Measurements from ENCODE around the gene KIAA2012.

The KIAA2012 gene

DNA sequence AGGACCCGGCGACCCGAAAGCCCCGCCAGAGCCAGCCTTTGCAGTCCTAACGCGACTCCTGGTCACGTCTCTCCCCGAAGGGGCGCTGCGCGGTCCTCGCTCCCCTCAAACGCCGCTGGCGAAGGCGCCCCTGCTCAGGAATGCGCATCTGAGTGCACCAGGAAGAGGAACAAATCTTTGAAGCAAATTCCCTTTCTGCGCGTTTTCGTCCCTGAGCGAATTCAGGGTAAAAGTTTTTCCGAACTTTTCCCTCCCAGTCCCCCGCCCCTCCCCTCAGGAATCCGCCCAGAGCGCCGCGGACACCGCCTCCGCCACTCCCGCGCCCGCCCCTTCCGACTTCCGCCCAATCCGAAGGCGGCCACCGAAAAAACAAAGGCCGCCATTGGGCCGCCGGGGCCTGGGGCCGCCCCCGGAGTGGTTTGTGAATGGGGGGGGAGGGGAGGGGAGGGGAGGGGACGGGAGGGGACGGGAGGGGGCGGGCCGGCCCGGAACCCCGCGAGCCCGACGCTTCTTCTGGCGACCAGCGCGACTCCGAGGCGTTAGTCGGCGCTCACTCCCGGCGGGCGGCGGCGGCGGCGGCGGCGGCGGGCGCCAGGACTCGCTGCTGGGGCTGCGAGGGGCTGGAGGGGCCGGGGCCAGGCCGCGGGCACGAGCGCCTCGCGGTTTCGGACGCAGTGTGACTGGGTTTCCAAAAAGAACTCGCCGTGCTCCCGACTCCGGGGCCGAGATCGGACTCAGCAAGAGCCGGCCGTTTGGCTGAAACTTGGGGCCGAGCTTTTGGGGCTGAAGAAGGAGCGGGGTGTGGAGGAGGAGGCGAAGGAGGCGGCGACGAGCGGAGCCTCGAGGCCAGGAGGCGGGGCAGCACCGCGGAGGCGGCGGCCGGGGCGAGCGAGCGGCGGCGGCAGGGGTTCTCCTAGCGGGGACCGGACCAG is 39.5 kb upstream of the KIAA2012 start, which contains the start of gene FZD7 (continued):
- TF ChIP-seq ZFP37 (tag by site-specific recombination; IDR thresholded peaks at IDR 0.05) (no peak), ZNF140 (tag by site-specific recombination; IDR thresholded peaks at IDR 0.05) (no peak), TCF7L2 (IDR thresholded peaks at IDR 0.05; ENCODE audit: borderline replicate concordance, low read depth, low read length) (no peak), TRIM28 (IDR thresholded peaks at IDR 0.05; ENCODE audit: borderline replicate concordance, low read length) (no peak), ZNF19 (tag by site-specific recombination; IDR thresholded peaks at IDR 0.05; ENCODE audit: low read depth) (no peak), ZNF530 (tag by site-specific recombination; IDR thresholded peaks at IDR 0.05; ENCODE audit: low read depth) (no peak), ZNF114 (tag by site-specific recombination; IDR thresholded peaks at IDR 0.05) (no peak), ZNF311 (tag by site-specific recombination; IDR thresholded peaks at IDR 0.05; ENCODE audit: borderline replicate concordance) (no peak), BCL11A (tag by site-specific recombination; IDR thresholded peaks at IDR 0.05; ENCODE audit: low read depth) (no peak), KLF10 (tag by site-specific recombination; IDR thresholded peaks at IDR 0.05) (peak; percentile 86), ZNF791 (tag by site-specific recombination; IDR thresholded peaks at IDR 0.05) (no peak), ZNF211 (tag by site-specific recombination; IDR thresholded peaks at IDR 0.05; ENCODE audit: low read depth) (no peak), ZNF621 (tag by site-specific recombination; IDR thresholded peaks at IDR 0.05) (no peak), ZNF184 (tag by site-specific recombination; IDR thresholded peaks at IDR 0.05) (no peak), ZBTB20 (tag by site-specific recombination; IDR thresholded peaks at IDR 0.05) (no peak; the same call in 1 of the 2 replicates), HOXA7 (CRISPR knock-in tag; IDR thresholded peaks at IDR 0.05; ENCODE audit: borderline replicate concordance) (no peak), ZBTB48 (tag by site-specific recombination; IDR thresholded peaks at IDR 0.05) (no peak), GFI1B (tag by site-specific recombination; IDR thresholded peaks at IDR 0.05) (no peak), ZNF202 (tag by site-specific recombination; IDR thresholded peaks at IDR 0.05; ENCODE audit: borderline replicate concordance) (no peak), ZNF664 (tag by site-specific recombination; IDR thresholded peaks at IDR 0.05) (no peak)
- TF ChIP-seq, protein P1, sequence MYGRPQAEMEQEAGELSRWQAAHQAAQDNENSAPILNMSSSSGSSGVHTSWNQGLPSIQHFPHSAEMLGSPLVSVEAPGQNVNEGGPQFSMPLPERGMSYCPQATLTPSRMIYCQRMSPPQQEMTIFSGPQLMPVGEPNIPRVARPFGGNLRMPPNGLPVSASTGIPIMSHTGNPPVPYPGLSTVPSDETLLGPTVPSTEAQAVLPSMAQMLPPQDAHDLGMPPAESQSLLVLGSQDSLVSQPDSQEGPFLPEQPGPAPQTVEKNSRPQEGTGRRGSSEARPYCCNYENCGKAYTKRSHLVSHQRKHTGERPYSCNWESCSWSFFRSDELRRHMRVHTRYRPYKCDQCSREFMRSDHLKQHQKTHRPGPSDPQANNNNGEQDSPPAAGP (tag by site-specific recombination; IDR thresholded peaks at IDR 0.05): 0 out of 2 replicates have a peak, but pooled peaks have one; percentile 38
- TF ChIP-seq, protein P2, sequence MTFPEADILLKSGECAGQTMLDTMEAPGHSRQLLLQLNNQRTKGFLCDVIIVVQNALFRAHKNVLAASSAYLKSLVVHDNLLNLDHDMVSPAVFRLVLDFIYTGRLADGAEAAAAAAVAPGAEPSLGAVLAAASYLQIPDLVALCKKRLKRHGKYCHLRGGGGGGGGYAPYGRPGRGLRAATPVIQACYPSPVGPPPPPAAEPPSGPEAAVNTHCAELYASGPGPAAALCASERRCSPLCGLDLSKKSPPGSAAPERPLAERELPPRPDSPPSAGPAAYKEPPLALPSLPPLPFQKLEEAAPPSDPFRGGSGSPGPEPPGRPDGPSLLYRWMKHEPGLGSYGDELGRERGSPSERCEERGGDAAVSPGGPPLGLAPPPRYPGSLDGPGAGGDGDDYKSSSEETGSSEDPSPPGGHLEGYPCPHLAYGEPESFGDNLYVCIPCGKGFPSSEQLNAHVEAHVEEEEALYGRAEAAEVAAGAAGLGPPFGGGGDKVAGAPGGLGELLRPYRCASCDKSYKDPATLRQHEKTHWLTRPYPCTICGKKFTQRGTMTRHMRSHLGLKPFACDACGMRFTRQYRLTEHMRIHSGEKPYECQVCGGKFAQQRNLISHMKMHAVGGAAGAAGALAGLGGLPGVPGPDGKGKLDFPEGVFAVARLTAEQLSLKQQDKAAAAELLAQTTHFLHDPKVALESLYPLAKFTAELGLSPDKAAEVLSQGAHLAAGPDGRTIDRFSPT (tag by site-specific recombination; IDR thresholded peaks at IDR 0.05): no peak
- TF ChIP-seq, protein P3, sequence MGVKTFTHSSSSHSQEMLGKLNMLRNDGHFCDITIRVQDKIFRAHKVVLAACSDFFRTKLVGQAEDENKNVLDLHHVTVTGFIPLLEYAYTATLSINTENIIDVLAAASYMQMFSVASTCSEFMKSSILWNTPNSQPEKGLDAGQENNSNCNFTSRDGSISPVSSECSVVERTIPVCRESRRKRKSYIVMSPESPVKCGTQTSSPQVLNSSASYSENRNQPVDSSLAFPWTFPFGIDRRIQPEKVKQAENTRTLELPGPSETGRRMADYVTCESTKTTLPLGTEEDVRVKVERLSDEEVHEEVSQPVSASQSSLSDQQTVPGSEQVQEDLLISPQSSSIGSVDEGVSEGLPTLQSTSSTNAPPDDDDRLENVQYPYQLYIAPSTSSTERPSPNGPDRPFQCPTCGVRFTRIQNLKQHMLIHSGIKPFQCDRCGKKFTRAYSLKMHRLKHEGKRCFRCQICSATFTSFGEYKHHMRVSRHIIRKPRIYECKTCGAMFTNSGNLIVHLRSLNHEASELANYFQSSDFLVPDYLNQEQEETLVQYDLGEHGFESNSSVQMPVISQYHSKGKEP (tag by site-specific recombination; IDR thresholded peaks at IDR 0.05): no peak
- TF ChIP-seq, protein P4, sequence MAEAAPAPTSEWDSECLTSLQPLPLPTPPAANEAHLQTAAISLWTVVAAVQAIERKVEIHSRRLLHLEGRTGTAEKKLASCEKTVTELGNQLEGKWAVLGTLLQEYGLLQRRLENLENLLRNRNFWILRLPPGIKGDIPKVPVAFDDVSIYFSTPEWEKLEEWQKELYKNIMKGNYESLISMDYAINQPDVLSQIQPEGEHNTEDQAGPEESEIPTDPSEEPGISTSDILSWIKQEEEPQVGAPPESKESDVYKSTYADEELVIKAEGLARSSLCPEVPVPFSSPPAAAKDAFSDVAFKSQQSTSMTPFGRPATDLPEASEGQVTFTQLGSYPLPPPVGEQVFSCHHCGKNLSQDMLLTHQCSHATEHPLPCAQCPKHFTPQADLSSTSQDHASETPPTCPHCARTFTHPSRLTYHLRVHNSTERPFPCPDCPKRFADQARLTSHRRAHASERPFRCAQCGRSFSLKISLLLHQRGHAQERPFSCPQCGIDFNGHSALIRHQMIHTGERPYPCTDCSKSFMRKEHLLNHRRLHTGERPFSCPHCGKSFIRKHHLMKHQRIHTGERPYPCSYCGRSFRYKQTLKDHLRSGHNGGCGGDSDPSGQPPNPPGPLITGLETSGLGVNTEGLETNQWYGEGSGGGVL (tag by site-specific recombination; IDR thresholded peaks at IDR 0.05): peak; percentile 81
- TF ChIP-seq, protein P5, sequence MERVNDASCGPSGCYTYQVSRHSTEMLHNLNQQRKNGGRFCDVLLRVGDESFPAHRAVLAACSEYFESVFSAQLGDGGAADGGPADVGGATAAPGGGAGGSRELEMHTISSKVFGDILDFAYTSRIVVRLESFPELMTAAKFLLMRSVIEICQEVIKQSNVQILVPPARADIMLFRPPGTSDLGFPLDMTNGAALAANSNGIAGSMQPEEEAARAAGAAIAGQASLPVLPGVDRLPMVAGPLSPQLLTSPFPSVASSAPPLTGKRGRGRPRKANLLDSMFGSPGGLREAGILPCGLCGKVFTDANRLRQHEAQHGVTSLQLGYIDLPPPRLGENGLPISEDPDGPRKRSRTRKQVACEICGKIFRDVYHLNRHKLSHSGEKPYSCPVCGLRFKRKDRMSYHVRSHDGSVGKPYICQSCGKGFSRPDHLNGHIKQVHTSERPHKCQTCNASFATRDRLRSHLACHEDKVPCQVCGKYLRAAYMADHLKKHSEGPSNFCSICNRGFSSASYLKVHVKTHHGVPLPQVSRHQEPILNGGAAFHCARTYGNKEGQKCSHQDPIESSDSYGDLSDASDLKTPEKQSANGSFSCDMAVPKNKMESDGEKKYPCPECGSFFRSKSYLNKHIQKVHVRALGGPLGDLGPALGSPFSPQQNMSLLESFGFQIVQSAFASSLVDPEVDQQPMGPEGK (tag by site-specific recombination; IDR thresholded peaks at IDR 0.05): peak; percentile 69
- TF ChIP-seq, protein P6, sequence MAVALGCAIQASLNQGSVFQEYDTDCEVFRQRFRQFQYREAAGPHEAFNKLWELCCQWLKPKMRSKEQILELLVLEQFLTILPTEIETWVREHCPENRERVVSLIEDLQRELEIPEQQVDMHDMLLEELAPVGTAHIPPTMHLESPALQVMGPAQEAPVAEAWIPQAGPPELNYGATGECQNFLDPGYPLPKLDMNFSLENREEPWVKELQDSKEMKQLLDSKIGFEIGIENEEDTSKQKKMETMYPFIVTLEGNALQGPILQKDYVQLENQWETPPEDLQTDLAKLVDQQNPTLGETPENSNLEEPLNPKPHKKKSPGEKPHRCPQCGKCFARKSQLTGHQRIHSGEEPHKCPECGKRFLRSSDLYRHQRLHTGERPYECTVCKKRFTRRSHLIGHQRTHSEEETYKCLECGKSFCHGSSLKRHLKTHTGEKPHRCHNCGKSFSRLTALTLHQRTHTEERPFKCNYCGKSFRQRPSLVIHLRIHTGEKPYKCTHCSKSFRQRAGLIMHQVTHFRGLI (tag by site-specific recombination; IDR thresholded peaks at IDR 0.05): no peak
